NCI-H510A (cell line): ENCODE measurements around the gene MMP1.

Experiments used
- DNase-seq: peaks from one replicate; lab custom pipeline; 2025; lab: John Stamatoyannopoulos, UW

The MMP1 gene

GRCh38 chr11:102806296-102806695 is 8.3 kb upstream of the MMP1 start:
- no peak for DNase-seq

- no peak for DNase-seq
Measured at GRCh38 chr11:102802341-102802740, 4.4 kb upstream of the MMP1 start.

- DNase-seq = no peak
Measured at GRCh38 chr11:102800767-102801166, 2.8 kb upstream of the MMP1 start.

- no peak for DNase-seq
Measured at GRCh38 chr11:102799681-102800340, 1.9 kb upstream of the MMP1 start.

GRCh38 chr11:102794382-102794781 is 3.6 kb downstream of the MMP1 start:
- DNase-seq = no peak

- no peak for DNase-seq
Measured at GRCh38 chr11:102793677-102794290, 4.2 kb downstream of the MMP1 start.

- no peak for DNase-seq
Measured at GRCh38 chr11:102792604-102793003, 5.4 kb downstream of the MMP1 start.

GRCh38 chr11:102791271-102792036 is 6.5 kb downstream of the MMP1 start:
- DNase-seq = no peak

- no peak for DNase-seq
Measured at GRCh38 chr11:102788334-102788995, 9.5 kb downstream of the MMP1 start.

GRCh38 chr11:102784380-102784779 is 13.6 kb downstream of the MMP1 start:
- no peak for DNase-seq

- DNase-seq = no peak
Measured at GRCh38 chr11:102783720-102784119, 14.2 kb downstream of the MMP1 start.

- DNase-seq = no peak
Measured at GRCh38 chr11:102783016-102783415, 14.9 kb downstream of the MMP1 start.

GRCh38 chr11:102781676-102782075 is 16.3 kb downstream of the MMP1 start:
- DNase-seq = no peak

- no peak for DNase-seq
Measured at GRCh38 chr11:102780491-102780918, 17.5 kb downstream of the MMP1 start, which contains the start of gene MMP10. MMP10 (minus strand) TSS chr11:102780628; CDS start chr11:102780591, 37 bp downstream.

- no peak for DNase-seq
Measured at GRCh38 chr11:102776454-102776853, 21.5 kb downstream of the MMP1 start.

GRCh38 chr11:102773386-102773785 is 24.6 kb downstream of the MMP1 start:
- no peak for DNase-seq

- no peak for DNase-seq
Measured at GRCh38 chr11:102771351-102771750, 26.6 kb downstream of the MMP1 start.

- DNase-seq = no peak
Measured at GRCh38 chr11:102770191-102770590, 27.8 kb downstream of the MMP1 start.

- DNase-seq = no peak
Measured at GRCh38 chr11:102767800-102768199, 30.2 kb downstream of the MMP1 start.

- DNase-seq = no peak
Measured at GRCh38 chr11:102763440-102763839, 34.5 kb downstream of the MMP1 start.

- no peak for DNase-seq
Measured at GRCh38 chr11:102762361-102762767, 35.6 kb downstream of the MMP1 start.

- DNase-seq = no peak
Measured at GRCh38 chr11:102761646-102762238, 36.2 kb downstream of the MMP1 start.
